Stimulated activated CD4-positive, alpha-beta T cell treated with anti-CD3 and anti-CD28 coated beads, TNF-alpha, amount 100 ng/mL, for 48 hours (primary cell): ENCODE measurements around the gene KRT1.

ENCODE experiments used
- DNase-seq, 3 donors: peaks; one replicate each; pipeline ENCODE4 v3.0.0-alpha.2; 2020; ENCODE audit warnings: low read depth in 3 of 3

KRT1 gene

GRCh38 chr12:52636189-52636588 is 44.0 kb downstream of the KRT1 start:
- DNase-seq: no peak

- no peak for DNase-seq
Observed at GRCh38 chr12:52634266-52635056, 45.7 kb downstream of the KRT1 start.

- no peak for DNase-seq
Observed at GRCh38 chr12:52633383-52633782, 46.8 kb downstream of the KRT1 start.

- no peak for DNase-seq
Observed at GRCh38 chr12:52632656-52633055, 47.6 kb downstream of the KRT1 start.

DNA sequence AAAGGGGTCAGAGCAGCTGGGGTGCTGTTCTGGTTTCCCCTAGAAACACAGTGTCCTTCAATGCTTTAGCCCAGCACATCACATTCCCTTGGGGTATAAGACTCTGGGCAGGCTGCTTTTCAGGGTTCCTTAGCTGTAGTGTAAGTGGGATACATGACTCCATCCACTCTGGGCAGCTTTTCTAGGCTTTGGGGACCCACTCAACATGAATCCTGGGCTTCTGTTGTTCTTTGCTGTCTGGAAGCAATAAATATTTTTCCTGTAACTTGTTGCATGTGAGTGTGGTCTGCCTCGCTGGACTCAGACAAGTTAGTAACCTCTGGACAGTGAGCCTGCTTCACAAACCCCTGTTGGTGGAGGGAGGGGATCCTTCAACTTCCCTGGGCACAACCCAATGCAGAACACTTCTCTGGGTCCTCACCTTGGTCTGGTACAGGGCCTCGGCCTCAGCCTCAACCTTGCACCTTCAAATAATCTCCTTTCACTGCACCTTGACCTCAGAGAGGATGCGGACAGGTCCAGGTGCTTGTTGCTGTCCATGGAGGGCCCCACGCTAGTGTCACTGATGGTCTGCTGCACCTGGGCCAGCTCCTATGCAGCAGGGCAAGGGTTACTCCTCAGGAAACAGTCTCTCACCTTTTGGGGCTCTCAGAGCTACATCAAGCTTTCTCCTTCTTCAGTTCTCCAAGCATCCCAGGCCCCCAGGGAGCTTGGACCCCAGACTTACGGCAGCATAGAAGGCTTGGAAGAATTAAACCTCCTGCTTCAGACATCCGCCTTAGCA is 48.3 kb downstream of the KRT1 start:
- no peak for DNase-seq

GRCh38 chr12:52631264-52631663 is 48.9 kb downstream of the KRT1 start:
- no peak for DNase-seq

DNA sequence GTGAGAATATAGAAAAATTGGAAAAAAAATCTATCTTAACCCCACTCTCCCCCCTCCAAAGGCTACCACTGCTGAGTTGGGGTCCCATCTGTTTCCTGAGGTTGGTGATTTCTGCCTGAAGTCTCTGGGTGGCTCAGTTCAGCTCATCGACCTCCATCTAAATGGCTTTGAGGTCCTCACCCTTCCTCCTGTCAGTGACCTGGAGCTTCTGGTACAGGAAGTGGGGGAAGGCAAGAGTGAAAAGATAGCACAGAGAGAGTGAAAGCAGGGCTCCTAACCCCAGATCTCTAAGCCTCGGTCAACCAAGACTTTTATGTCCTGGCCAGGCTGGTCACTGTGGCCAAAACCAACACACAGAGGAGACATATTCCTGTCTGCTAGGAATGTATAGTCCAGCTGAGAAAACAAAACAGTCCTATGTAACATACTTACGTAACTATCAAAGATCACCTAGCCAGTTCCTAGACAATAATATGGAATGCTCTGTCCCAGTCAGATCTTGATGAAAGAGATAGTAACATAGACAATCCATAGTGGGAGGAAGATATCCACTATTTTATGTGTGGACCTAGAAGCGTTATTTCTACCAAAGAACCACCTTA is 49.5 kb downstream of the KRT1 start:
- DNase-seq: no peak

GRCh38 chr12:52630008-52630500 is 50.2 kb downstream of the KRT1 start:
- no peak for DNase-seq

DNA sequence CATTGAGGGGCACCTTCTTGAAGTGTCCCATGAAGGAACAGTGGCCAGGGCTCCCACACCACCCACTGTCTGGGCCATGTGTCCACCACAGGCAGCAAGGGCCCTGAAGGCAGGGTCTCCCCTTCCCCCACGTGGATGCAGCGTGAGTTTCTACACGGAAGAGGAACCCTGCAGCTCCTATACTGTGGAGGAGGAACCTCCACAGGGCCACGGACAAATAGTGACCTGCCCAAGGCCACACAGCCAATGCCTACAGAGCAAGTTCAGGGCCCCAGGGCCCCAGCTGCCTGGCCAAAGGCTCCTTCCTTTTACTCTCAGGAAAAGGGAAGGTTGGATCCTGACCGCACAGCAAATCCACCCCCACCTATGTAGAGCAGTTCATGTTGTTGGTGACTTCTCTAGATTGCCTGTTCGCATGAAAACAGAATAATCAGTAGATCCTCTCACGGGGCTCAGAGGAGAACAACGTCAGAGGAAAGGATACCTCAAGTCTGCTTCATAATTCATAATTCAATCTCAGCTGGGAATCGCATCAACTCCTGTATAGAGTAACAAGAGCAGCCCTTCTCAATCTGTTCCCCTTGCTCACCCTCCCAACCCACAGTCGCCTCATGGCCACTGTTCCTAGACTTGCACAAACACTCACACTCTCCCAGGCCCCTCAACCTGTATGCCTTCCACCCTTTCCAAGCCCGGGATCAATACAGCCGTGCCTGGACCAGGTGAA is 50.8 kb downstream of the KRT1 start:
- DNase-seq: no peak

GRCh38 chr12:52628841-52629240 is 51.4 kb downstream of the KRT1 start:
- no peak for DNase-seq

DNA sequence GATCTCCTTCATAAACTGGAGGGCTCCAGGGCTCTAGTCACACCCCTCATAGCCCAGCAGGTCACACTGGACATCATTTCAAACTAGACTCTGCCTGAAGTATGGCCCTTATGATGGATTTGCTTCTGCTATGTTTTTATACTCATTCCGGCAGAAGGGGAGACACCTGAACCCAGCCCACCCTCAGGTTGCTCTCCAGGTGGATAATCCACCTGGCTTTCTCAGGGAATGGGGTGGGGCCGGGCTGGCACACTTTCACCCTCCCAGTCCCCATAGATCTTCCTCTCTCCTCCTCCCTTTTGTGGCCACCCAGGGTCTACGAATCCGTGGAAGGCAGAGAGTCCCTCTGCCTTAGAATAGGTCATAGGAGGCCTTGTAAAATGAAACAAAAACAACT is 52.1 kb downstream of the KRT1 start:
- no peak for DNase-seq

DNA sequence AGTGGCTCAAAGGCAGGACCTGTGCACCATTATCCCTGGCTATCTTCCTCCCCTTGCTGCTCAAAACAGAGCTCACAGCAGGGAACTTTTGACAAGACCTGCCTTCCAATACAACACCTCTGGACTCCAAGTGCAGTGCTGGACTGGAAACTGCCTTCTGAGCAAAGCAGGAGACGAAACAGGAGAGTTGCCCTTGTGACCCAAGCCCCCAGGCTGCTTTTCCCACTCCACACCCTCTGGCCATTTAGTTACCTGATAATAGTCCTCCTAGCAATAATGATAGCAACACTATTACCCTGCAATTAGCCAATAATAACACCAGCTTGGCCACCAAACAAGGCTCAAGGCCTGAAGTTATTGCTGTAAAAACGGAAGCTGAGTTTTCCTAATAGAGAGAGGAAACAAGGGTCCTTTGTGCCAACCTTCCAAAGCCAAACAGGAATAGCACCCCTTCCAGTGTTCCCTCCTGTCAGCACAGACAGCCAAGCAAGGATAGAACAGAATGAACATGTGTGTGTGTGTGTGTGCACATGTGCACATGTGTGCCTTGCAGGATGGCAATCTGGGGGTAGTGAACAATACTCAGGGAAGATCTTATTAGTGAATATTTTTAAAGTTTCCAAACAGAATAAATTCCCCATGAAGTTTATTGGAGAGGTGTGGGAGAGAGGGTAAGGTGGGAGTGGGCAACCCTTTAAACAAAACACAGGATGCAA is 52.7 kb downstream of the KRT1 start:
- no peak for DNase-seq
